ENCODE results near the gene SLC27A4.

GRCh38 chr9:128371630-128372117 is 31.3 kb downstream of the SLC27A4 start:
- no peak for TF ChIP-seq CTCF (IDR thresholded peaks at IDR 0.05)
- TF ChIP-seq POLR2AphosphoS5 (IDR thresholded peaks at IDR 0.05) = no peak
- no peak for TF ChIP-seq POLR2A (IDR thresholded peaks at IDR 0.05)
